ENCODE data around the gene TMEM108. TPM values are rescaled to one million over a fixed set of nuclear protein-coding genes. Genes with fewer than 3 reads are reported as not detected.

Gene TMEM108
- total RNA-seq, 1 experiment from 2014 or later, result not detected

DNA sequence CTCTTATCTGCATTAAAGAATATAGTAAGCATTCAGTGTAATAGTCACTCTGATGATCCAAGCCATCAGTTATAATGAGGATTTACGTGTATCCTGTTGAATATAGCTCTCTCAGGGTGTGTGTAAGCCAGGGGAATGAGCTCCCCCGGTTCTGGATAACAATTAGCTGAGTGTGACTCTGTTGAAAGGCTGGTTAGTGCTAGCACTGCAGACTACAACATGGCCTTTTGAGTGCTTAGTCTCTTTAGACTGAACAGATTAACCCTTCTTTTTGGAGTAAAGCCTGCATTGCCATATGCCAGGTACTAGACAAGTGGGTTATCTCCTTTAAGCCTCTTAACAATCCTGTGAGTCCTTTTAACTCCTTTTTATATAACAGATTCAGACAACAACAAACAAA lies 119.5 kb downstream of the TMEM108 start:
- Mint-ChIP-seq H3K9me3 (ENCODE audit: unreplicated experiment) (no peaks in the 10 kb centered on the region), H3K36me3 (ENCODE audit: insufficient read depth, unreplicated experiment) (no peaks in the 10 kb centered on the region), H3K4me3 (ENCODE audit: unreplicated experiment) (no peak overlapping the region), H3K27me3 (ENCODE audit: insufficient read depth, unreplicated experiment) (no peaks in the 10 kb centered on the region), H3K27ac (ENCODE audit: low read depth, unreplicated experiment) (no peak overlapping the region), H3K4me1 (ENCODE audit: insufficient read depth, unreplicated experiment) (no peaks in the 10 kb centered on the region)
- intact Hi-C loops (cut with micrococcal nuclease), result no loop called here
- no peak for DNase-seq (ENCODE audit: unreplicated experiment)
- TF ChIP-seq, protein P1, sequence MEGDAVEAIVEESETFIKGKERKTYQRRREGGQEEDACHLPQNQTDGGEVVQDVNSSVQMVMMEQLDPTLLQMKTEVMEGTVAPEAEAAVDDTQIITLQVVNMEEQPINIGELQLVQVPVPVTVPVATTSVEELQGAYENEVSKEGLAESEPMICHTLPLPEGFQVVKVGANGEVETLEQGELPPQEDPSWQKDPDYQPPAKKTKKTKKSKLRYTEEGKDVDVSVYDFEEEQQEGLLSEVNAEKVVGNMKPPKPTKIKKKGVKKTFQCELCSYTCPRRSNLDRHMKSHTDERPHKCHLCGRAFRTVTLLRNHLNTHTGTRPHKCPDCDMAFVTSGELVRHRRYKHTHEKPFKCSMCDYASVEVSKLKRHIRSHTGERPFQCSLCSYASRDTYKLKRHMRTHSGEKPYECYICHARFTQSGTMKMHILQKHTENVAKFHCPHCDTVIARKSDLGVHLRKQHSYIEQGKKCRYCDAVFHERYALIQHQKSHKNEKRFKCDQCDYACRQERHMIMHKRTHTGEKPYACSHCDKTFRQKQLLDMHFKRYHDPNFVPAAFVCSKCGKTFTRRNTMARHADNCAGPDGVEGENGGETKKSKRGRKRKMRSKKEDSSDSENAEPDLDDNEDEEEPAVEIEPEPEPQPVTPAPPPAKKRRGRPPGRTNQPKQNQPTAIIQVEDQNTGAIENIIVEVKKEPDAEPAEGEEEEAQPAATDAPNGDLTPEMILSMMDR (IDR thresholded peaks at IDR 0.05; ENCODE audit: unreplicated experiment), result no peak
- CTCF ChIA-PET, result interaction anchor here (0.6 to 1.0 kb wide), 3 partner anchors 116 to 208 kb away, joined by 3 read pairs; no protein-coding TSS in a partner anchor
- no TSS peak for BruUV-seq (replicated peaks)
- POLR2A ChIA-PET, result no interaction called here

DNA sequence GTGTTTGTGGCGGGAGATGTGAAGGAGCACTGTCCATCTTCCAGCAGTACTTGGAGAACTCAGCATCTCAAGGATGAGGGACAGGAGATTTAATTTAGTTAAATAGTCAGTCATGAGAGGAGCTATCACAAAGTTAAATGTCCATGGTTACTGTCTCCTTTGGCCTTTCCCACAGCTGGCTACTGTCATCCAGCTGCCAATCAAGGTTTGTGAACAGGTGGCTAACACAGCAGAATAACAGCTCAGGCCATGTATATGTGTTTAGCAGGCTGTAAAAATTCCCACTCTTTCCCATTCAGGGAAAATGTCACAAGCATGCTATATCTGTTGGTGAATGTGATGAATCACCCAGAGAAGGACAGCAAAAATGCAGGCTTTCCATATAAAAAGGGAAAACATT lies 120.5 kb downstream of the TMEM108 start:
- intact Hi-C loops (cut with micrococcal nuclease), result no loop called here
- H3K27ac Mint-ChIP-seq (ENCODE audit: low read depth, unreplicated experiment), result no peak overlapping the region
- DNase-seq (ENCODE audit: unreplicated experiment), result no peak
- ChIA-PET POLR2A (no interaction called here), CTCF (no interaction called here)
- H3K27me3 Mint-ChIP-seq (ENCODE audit: insufficient read depth, unreplicated experiment), result peaks cover 6% of the 10 kb centered on the region
- H3K4me1 Mint-ChIP-seq (ENCODE audit: insufficient read depth, unreplicated experiment), result no peaks in the 10 kb centered on the region
- no peak overlapping the region for H3K4me3 Mint-ChIP-seq (ENCODE audit: unreplicated experiment)
- H3K36me3 Mint-ChIP-seq (ENCODE audit: insufficient read depth, unreplicated experiment), result no peaks in the 10 kb centered on the region
- H3K9me3 Mint-ChIP-seq (ENCODE audit: unreplicated experiment), result no peaks in the 10 kb centered on the region
- BruUV-seq (replicated peaks), result no TSS peak
- TF ChIP-seq, protein P1 (IDR thresholded peaks at IDR 0.05; ENCODE audit: unreplicated experiment), result no peak

GRCh38 chr3:133159498-133160475 lies 121.6 kb downstream of the TMEM108 start:
- Mint-ChIP-seq H3K4me3 (ENCODE audit: unreplicated experiment) (no peak overlapping the region), H3K36me3 (ENCODE audit: insufficient read depth, unreplicated experiment) (no peaks in the 10 kb centered on the region), H3K4me1 (ENCODE audit: insufficient read depth, unreplicated experiment) (no peaks in the 10 kb centered on the region), H3K9me3 (ENCODE audit: unreplicated experiment) (no peaks in the 10 kb centered on the region), H3K27me3 (ENCODE audit: insufficient read depth, unreplicated experiment) (peaks cover 17% of the 10 kb centered on the region), H3K27ac (ENCODE audit: low read depth, unreplicated experiment) (no peak overlapping the region)
- POLR2A ChIA-PET, result no interaction called here
- CTCF ChIA-PET, result no interaction called here
- intact Hi-C loops (cut with micrococcal nuclease), result no loop called here
- no peak for DNase-seq (ENCODE audit: unreplicated experiment)
- TF ChIP-seq, protein P1 (IDR thresholded peaks at IDR 0.05; ENCODE audit: unreplicated experiment), result no peak
- no TSS peak for BruUV-seq (replicated peaks)

- no peak overlapping the region for H3K27ac Mint-ChIP-seq (ENCODE audit: low read depth, unreplicated experiment)
- DNase-seq (ENCODE audit: unreplicated experiment), result no peak
- H3K27me3 Mint-ChIP-seq (ENCODE audit: insufficient read depth, unreplicated experiment), result peaks cover 17% of the 10 kb centered on the region
- TF ChIP-seq, protein P1 (IDR thresholded peaks at IDR 0.05; ENCODE audit: unreplicated experiment), result no peak
- no TSS peak for BruUV-seq (replicated peaks)
- no peaks in the 10 kb centered on the region for H3K36me3 Mint-ChIP-seq (ENCODE audit: insufficient read depth, unreplicated experiment)
- H3K4me1 Mint-ChIP-seq (ENCODE audit: insufficient read depth, unreplicated experiment), result no peaks in the 10 kb centered on the region
- ChIA-PET CTCF (interaction anchor here (0.6 to 1.1 kb wide), 3 partner anchors 30 to 722 kb away, joined by 3 to 4 read pairs (median 4); no protein-coding TSS in a partner anchor), POLR2A (interaction anchor here (0.7 kb wide), 1 partner anchor 269 kb away, joined by 3 read pairs; no protein-coding TSS in a partner anchor)
- no peaks in the 10 kb centered on the region for H3K9me3 Mint-ChIP-seq (ENCODE audit: unreplicated experiment)
- intact Hi-C loops (cut with micrococcal nuclease), result no loop called here
- no peak overlapping the region for H3K4me3 Mint-ChIP-seq (ENCODE audit: unreplicated experiment)
These were observed 123.5 kb downstream of the TMEM108 start for GRCh38 chr3:133161656-133162055.
